Thymus (tissue), 14 donors: Measurements from ENCODE around the gene UBXN7. TPM values are rescaled to one million over a fixed set of nuclear protein-coding genes. Genes with fewer than 3 reads are reported as not detected.
"Not testable (repeated sequence)": the region's sequence is repeated elsewhere in the genome, so short reads cannot be mapped to it uniquely, and the experiment has no call there.

ENCODE experiments used
- DNase-seq, 9 donors: peaks; one replicate each; pipeline ENCODE4 v3.0.0-alpha.2; 2013; ENCODE audit warnings: low spot score in 9 of 9, low read depth in 6 of 9, missing footprints in 1 of 9
- H3K27ac ChIP-seq, 2 donors: one replicate each; pipeline ENCODE4 v1.5.1; 2013; ENCODE audit warnings: control low read depth in 1 of 2, low read depth in 1 of 2, low read length in 1 of 2, mild to moderate bottlenecking in 1 of 2, moderate library complexity in 1 of 2
- H3K27me3 ChIP-seq, 2 donors: one replicate each; pipeline ENCODE4 v1.5.1; 2013; ENCODE audit warnings: low read length in 1 of 2; ENCODE audit not compliant: control insufficient read depth in 2 of 2, insufficient read depth in 1 of 2
- H3K36me3 ChIP-seq, 2 donors: one replicate each; pipeline ENCODE4 v1.5.1; 2013; ENCODE audit warnings: low read length in 1 of 2, mild to moderate bottlenecking in 1 of 2, moderate library complexity in 1 of 2; ENCODE audit not compliant: control insufficient read depth in 2 of 2, insufficient read depth in 2 of 2
- H3K4me1 ChIP-seq, 2 donors: one replicate each; pipeline ENCODE4 v1.5.1; 2013; ENCODE audit warnings: low read length in 2 of 2; ENCODE audit not compliant: control insufficient read depth in 2 of 2, insufficient read depth in 2 of 2
- H3K4me3 ChIP-seq, 2 donors: one replicate each; pipeline ENCODE4 v1.5.1; 2013; ENCODE audit warnings: low read length in 2 of 2, control low read depth in 1 of 2, mild to moderate bottlenecking in 1 of 2
- H3K9me3 ChIP-seq, 2 donors: one replicate each; pipeline ENCODE4 v1.5.1; 2013; ENCODE audit warnings: low read length in 1 of 2, mild to moderate bottlenecking in 1 of 2; ENCODE audit not compliant: control insufficient read depth in 2 of 2, insufficient read depth in 1 of 2
- WGBS: extraction: QIAGEN DNeasy Blood & Tissue Kit; methylation state at CpG from one replicate; pipeline ENCODE4 v1.1.7; 2013; 5-methylcytosine and 5-hydroxymethylcytosine counted together
- long read RNA-seq, 10 donors: transcript quantifications; one replicate each; lab custom pipeline, GENCODE V29; 2026
- polyA plus RNA-seq: library from polyadenylated mRNA; stranded (reverse); fragments of 200-250 nt; gene quantifications from one replicate; pipeline ENCODE4 v1.2.3, GENCODE V29; 2013
- total RNA-seq: library from RNA; stranded (reverse); fragments of 120-200 nt; gene quantifications from one replicate; pipeline ENCODE4 v1.2.4, GENCODE V29; 2013
- donor health status: healthy.

The UBXN7 gene, protein sequence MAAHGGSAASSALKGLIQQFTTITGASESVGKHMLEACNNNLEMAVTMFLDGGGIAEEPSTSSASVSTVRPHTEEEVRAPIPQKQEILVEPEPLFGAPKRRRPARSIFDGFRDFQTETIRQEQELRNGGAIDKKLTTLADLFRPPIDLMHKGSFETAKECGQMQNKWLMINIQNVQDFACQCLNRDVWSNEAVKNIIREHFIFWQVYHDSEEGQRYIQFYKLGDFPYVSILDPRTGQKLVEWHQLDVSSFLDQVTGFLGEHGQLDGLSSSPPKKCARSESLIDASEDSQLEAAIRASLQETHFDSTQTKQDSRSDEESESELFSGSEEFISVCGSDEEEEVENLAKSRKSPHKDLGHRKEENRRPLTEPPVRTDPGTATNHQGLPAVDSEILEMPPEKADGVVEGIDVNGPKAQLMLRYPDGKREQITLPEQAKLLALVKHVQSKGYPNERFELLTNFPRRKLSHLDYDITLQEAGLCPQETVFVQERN
- 10.9 TPM for total RNA-seq
- polyA plus RNA-seq = 20.7 TPM
- long read RNA-seq, donor 1, full-length matches to known transcripts = 1 of 1 reads
- long read RNA-seq, donor 1, partial matches to known transcripts = 0 of 1 reads
- long read RNA-seq, donor 1, other reads (novel, unspliced or antisense) = 0 of 1 reads
- long read RNA-seq, donor 2 = 0 reads
- long read RNA-seq, donor 3, full-length matches to known transcripts = 6 of 6 reads
- long read RNA-seq, donor 3, partial matches to known transcripts = 0 of 6 reads
- long read RNA-seq, donor 3, other reads (novel, unspliced or antisense) = 0 of 6 reads
- long read RNA-seq, donor 4, full-length matches to known transcripts = 3 of 22 reads
- long read RNA-seq, donor 4, partial matches to known transcripts = 19 of 22 reads
- long read RNA-seq, donor 4, other reads (novel, unspliced or antisense) = 0 of 22 reads
- long read RNA-seq, donor 5, full-length matches to known transcripts = 8 of 8 reads
- long read RNA-seq, donor 5, partial matches to known transcripts = 0 of 8 reads
- long read RNA-seq, donor 5, other reads (novel, unspliced or antisense) = 0 of 8 reads
- long read RNA-seq, donor 6, full-length matches to known transcripts = 7 of 7 reads
- long read RNA-seq, donor 6, partial matches to known transcripts = 0 of 7 reads
- long read RNA-seq, donor 6, other reads (novel, unspliced or antisense) = 0 of 7 reads
- long read RNA-seq, donor 7, full-length matches to known transcripts = 4 of 4 reads
- long read RNA-seq, donor 7, partial matches to known transcripts = 0 of 4 reads
- long read RNA-seq, donor 7, other reads (novel, unspliced or antisense) = 0 of 4 reads
- long read RNA-seq, donor 8, full-length matches to known transcripts = 3 of 3 reads
- long read RNA-seq, donor 8, partial matches to known transcripts = 0 of 3 reads
- long read RNA-seq, donor 8, other reads (novel, unspliced or antisense) = 0 of 3 reads
- long read RNA-seq, donor 9, full-length matches to known transcripts = 7 of 7 reads
- long read RNA-seq, donor 9, partial matches to known transcripts = 0 of 7 reads
- long read RNA-seq, donor 9, other reads (novel, unspliced or antisense) = 0 of 7 reads
- long read RNA-seq, donor 10, full-length matches to known transcripts = 6 of 6 reads
- long read RNA-seq, donor 10, partial matches to known transcripts = 0 of 6 reads
- long read RNA-seq, donor 10, other reads (novel, unspliced or antisense) = 0 of 6 reads

GRCh38 chr3:196432137-196432879, at the start of gene UBXN7:
TSS of gene UBXN7 (minus strand) at chr3:196432427. CDS start at chr3:196432399, 28 bp downstream.
- peak within 1 kb of the TSS; percentile 77 to 92 for H3K4me3 ChIP-seq
- WGBS = under 1% methylated on average over 67 of the region's 67 CpGs
- peak within 1 kb of the TSS; percentile 82 to 86 for H3K27ac ChIP-seq
- H3K27me3 ChIP-seq = no peaks in the 10 kb centered on the region
- no peaks in the 10 kb centered on the region for H3K9me3 ChIP-seq
- DNase-seq = peak; percentile 82 to 98 (median 95)
- peaks cover 6 to 9% of the 10 kb centered on the region in 2 donors for H3K4me1 ChIP-seq
- peaks cover 5 to 11% of the 10 kb centered on the region in 2 donors for H3K36me3 ChIP-seq

- no peak overlapping the region for H3K27ac ChIP-seq
- WGBS = 97% methylated on average over 4 of the region's 4 CpGs
- H3K4me3 ChIP-seq = no peak overlapping the region
- no peak for DNase-seq
- H3K36me3 ChIP-seq = peaks cover 41 to 71% of the 10 kb centered on the region in 2 donors
- H3K9me3 ChIP-seq = no peaks in the 10 kb centered on the region
- no peaks in the 10 kb centered on the region for H3K27me3 ChIP-seq
- H3K4me1 ChIP-seq = no peaks in the 10 kb centered on the region
These were observed 45.5 kb upstream of the UBXN7 start for GRCh38 chr3:196477678-196478077.

- no peaks in the 10 kb centered on the region for H3K27me3 ChIP-seq
- no peaks in the 10 kb centered on the region for H3K4me1 ChIP-seq
- H3K36me3 ChIP-seq = peaks cover 36 to 63% of the 10 kb centered on the region in 2 donors
- no peak overlapping the region for H3K27ac ChIP-seq
- WGBS = 97% methylated on average over 8 of the region's 8 CpGs
- H3K9me3 ChIP-seq = no peaks in the 10 kb centered on the region
- no peak for DNase-seq
- no peak overlapping the region for H3K4me3 ChIP-seq
These were observed 40.1 kb upstream of the UBXN7 start for GRCh38 chr3:196472286-196472685.

DNA sequence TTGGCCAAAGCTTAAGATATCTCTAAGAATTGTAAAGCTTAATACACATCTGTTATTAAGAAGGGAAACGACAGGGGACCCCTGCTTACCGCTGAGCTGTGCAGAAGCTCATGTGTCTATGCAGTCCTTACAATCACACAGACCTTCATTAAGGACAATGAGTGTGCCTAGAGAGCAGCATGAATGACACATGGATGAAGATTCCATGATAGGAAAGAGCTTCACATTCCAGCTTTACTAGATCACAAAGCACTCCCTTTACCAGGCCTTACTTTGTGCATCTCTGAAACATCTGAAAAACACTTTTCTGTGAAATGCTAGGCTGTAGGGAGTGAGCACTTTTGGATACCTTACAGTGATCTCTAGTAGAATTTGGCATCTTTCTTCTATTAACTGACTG, 39.3 kb upstream of the UBXN7 start:
- WGBS = 93% methylated on average over 2 of the region's 2 CpGs
- Histone ChIP-seq H3K4me1 (no peaks in the 10 kb centered on the region), H3K4me3 (no peak overlapping the region), H3K27me3 (no peaks in the 10 kb centered on the region), H3K36me3 (peaks cover 33 to 57% of the 10 kb centered on the region in 2 donors), H3K27ac (no peak overlapping the region), H3K9me3 (no peaks in the 10 kb centered on the region)
- no peak for DNase-seq

GRCh38 chr3:196470182-196470581, 38.0 kb upstream of the UBXN7 start:
- WGBS = 98% methylated on average over 3 of the region's 3 CpGs
- peaks cover 33 to 56% of the 10 kb centered on the region in 2 donors for H3K36me3 ChIP-seq
- H3K27me3 ChIP-seq = not testable (repeated sequence)

DNA sequence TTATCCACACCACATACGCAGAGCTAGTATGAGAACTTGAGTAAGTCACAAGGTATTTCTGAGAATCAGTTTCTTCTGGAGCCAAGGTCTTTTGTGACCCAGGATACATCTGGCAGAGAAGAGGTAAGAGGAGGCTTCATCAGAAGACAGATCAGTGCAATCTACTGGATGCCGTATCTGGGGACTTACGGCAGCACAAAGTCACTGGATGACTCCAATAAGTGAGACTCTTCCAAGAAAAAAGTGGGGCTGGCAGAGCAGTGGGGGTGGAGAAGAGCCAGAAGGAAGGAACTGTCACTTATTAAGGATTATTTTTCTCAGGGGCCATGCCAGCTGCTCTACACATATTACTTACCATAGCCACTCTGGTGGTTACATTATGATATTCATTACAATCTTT, 31.6 kb upstream of the UBXN7 start:
- DNase-seq = no peak
- Histone ChIP-seq H3K4me3 (no peak overlapping the region), H3K4me1 (no peaks in the 10 kb centered on the region), H3K27me3 (no peaks in the 10 kb centered on the region), H3K27ac (no peak overlapping the region), H3K36me3 (peaks cover 4 to 8% of the 10 kb centered on the region in 2 donors), H3K9me3 (no peaks in the 10 kb centered on the region)
- 98% methylated on average over 3 of the region's 3 CpGs for WGBS

More at GRCh38 chr3:196470182-196470581, 38.0 kb upstream of the UBXN7 start:
- not testable (repeated sequence) for H3K4me1 ChIP-seq, H3K9me3 ChIP-seq, H3K4me3 ChIP-seq, H3K27ac ChIP-seq, DNase-seq

- Histone ChIP-seq H3K4me1 (no peaks in the 10 kb centered on the region), H3K27me3 (no peaks in the 10 kb centered on the region), H3K27ac (no peak overlapping the region), H3K9me3 (no peaks in the 10 kb centered on the region), H3K36me3 (peaks cover 4 to 5% of the 10 kb centered on the region in 2 donors), H3K4me3 (no peak overlapping the region)
- 95% methylated on average over 2 of the region's 2 CpGs for WGBS
- no peak for DNase-seq
These were observed 31.2 kb upstream of the UBXN7 start for GRCh38 chr3:196463478-196463756.
